Right renal cortex interstitium (tissue), 3 donors: Measurements from ENCODE around the gene WDR77. TPM values are rescaled to one million over a fixed set of nuclear protein-coding genes. Genes with fewer than 3 reads are reported as not detected.
A peak's percentile ranks its signal among the peaks of the same experiment; 100 is the strongest.

Experiments used
- DNase-seq, 3 donors: peaks; one replicate each; pipeline ENCODE4 v3.0.0-alpha.2; 2013; ENCODE audit warnings: low read depth in 3 of 3, low spot score in 2 of 3
- polyA plus RNA-seq, 3 donors: library from polyadenylated mRNA; unstranded; fragments of 120-200 nt; gene quantifications; one replicate each; pipeline ENCODE4 v1.2.1, GENCODE V29; 2013; ENCODE audit not compliant: insufficient read length in 3 of 3

Gene WDR77
- polyA plus RNA-seq, 3 donors: 41.3 to 45.4 (median 42.1) TPM

DNA sequence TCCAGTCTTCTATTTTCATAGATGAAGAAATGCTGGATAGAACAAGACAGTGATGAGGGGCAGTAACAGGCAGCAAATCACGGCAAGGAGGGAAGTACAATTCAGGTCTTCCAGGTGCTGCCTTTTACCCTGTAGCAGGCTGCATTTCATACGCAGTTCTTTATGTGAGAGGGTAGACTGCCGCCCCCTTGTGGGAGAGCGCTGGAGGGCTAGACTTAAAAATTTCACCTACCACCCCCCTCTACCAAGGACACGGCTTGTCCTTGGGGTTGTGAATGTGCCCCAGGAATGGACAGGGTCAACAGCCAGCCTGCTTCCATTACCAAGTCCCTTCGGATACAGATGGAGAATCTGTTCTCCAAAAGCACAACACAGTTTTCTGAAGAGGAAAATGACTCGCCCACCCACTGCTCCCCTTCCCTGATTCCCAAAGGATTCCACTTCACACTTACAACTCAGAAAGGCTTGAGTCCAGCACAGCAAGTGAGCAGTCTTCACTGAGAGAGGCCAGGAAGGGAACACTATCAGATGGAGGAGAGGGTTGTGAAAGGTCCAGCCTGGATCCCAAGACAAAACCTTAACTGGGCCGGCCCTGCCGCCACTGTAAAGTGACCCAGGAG lies 7.4 kb downstream of the WDR77 start:
- no peak for DNase-seq

DNA sequence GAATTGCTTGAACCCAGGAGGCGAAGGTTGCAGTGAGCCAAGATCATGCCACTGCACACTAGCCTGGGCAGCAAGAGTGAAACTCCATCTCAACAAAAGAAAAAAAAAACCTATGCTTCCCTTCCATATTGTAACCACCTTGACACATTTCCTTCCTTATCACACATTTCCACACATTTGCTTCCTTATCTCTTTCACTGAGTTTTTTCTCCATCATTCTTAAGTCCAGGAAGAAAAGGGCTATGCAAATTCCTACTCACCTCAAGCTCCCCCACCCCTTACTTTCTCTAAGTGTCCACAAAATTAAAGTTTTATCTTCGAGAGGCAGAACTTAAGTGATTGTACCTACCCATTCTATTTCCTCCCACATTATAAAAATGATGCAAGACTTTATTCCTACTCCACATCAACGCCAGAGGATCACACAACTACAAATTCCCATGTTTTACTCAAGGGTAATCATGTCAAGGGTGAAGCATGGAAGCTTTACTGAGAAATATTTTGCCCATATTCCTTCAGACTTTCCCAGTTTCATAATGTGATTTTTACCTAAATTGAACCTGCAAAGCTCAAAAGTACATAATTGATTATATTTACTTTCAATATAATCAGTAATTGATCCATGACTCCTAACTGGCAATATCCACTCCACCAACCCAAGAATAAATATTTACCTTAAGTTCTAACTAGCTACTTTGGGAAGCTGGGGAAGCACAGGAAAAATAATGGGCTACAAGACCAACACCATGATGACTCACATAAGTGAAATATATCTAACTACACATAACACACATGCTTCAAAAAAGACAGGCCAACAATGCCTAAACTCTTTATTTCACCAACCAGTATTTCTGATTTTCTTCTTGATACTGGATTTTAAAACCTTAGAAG lies 9.3 kb downstream of the WDR77 start:
- DNase-seq: no peak

DNA sequence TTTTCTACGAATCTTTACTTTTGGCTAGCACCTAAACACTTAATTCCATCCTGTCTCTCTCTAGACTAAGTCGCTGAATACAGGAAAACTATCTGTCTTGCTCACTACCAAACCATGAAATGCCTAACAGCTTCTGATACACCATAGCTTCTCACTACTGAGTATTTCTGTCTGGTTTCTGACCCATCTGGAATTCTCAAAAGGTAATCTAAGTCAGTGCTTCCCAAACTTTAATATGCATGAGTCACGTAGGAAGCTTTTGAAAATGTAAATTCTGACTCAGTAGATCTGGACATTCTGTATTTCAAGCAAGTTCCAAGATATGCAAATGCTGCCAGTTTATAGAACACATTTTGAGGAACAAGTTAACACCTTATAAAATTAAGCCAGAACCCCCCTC lies 12.3 kb downstream of the WDR77 start:
- DNase-seq: no peak

DNA sequence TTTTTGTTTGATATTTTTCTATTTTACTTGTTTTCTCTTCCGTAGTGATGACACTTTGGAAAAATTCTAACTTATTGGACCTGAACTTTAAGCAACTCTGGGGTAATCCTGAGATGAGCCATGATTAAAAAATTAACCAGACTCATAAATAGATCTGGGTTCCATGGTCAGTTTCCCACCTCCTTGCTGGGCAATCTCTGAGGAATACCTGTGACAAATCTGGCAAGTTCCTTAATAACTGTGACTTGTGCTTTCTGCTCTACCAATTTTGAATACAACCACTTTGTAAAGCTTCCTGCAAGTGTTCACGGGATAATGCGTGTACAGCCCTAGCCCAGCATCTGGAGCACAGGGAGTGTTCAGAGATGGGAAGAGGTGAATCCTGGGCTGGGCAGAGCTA lies 24.8 kb downstream of the WDR77 start:
- DNase-seq: no peak

DNA sequence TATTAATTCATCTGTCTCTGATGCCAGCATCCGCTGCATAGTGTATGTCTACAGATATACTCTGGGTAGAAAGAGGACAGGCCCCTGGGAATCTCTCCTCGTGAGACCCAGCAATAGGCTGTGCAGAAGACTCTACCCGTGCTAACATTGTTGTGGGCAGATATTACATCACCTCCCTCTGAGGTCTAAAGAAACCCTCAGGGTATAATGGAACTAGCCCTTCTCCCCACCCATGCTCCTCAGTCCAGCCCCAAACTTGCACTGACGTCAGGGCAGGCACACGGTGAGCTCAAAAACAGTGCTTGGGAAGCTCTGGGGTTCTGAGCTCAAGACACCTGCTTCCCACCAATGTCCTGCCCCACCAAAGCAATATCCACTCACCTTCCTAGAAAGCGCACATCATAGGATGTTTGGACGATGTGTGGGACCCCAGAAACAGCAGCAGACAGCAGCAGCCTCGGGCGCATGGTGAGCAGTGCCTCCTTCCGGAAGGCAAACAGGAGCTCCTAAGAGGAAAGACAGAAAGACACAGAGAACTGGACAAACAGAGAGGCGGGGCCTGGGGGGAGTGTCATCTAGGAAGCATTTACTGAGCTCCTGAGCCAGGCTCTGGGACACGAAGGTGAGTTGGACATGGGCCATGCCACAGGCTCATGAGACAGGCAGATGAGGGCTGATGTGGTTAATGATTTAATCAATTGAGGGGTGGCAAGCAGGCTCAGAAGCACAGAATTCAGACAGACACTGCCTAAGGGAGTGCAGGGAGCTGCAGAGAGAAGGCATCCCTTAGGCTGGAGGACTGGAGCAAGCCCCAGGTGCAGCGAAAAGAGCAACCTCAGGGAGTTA lies 26.3 kb downstream of the WDR77 start:
- DNase-seq: no peak

DNA sequence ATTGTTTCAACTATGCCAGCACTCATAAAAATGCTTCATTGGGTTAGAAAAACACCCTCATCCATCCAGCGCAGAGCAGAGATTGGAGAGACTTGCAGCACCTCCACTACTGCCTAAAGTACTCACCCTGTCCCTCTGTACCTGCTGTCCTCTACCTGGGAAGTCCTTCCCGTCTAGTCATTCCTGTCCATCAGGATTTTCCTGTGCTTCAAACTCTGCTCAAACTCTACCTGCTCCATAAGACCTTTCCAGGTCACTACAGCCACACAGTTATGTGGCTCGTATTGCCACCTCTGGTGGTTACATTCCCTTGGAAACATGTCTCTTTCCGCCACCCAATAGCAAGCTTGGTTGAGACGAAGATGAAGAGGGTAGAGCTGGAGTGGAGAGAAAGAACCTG lies 28.7 kb downstream of the WDR77 start:
- DNase-seq: no peak

DNA sequence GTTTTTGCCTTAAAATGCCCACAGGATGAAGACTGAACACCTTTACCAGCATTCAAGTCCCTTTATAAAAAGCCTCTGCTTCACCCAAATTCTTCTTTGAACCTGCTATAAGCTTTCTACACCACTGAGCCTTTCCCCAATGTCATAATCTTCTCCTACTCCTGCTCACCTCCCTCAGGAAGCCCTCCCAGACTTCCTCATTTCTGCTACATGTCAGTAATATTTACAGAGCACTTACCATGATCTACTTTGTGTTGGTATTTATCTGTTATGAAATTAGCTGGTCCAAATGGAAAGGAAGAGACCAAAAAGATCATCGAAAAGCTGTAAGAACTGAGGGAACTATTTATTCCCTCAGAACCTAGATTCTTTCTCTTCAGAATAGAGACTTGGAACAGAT lies 30.0 kb downstream of the WDR77 start:
- no peak for DNase-seq

DNA sequence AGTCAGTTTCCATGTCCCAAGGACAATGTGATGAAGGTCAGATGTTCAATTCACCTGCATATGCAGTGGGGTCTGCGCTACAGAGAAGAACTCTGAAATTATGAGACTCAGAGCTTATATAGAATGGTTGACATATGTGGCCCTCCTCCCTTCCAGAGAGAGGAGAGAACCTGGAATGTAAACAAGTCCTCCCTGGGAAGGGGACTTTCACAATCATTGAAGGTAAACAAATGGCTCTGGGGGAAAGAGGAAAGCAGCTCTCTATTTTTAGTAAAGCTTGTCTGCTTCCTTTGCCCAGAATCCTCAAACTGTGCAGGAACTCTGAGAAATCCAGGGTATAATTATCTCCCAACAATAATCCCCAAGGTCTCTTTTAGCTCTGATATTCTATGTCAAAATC lies 31.3 kb downstream of the WDR77 start:
- no peak for DNase-seq

DNA sequence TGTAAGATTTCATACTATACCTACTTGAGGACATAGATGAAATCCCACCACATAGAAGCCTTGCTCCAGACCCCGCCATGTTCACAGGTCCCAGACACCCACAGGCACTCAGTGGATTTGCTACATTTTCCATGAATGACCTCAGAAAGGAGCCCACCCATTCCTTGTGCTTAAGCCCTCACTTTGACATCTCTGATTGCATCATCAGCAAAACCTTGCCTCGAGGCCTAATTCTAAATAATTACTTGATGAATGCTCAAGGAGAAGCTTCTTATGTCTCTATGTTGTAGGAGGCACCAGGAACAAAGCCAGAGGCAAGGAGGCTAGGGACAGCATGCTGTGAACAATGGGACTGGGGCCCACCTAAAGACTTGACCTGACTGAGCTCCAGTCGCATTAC lies 33.6 kb downstream of the WDR77 start:
- no peak for DNase-seq

DNA sequence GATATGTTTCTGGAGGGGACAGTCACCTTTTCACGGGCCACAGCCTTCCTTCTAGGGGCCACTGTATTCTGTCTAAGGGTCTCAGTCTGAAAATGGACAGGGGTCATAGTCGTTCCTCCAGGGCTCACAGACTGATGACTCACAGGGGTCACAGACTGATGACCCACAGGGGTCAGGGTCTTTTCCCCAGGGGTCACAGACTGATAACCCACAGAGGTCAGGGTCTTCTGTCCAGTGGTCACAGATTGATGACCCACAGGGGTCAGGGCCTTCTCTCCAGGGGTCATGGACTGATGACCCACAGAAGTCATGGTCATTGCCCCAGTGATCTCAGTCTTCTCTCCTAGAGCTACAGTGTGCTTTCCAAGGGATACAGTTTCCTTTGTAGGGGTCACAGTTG lies 34.3 kb downstream of the WDR77 start:
- no peak for DNase-seq

DNA sequence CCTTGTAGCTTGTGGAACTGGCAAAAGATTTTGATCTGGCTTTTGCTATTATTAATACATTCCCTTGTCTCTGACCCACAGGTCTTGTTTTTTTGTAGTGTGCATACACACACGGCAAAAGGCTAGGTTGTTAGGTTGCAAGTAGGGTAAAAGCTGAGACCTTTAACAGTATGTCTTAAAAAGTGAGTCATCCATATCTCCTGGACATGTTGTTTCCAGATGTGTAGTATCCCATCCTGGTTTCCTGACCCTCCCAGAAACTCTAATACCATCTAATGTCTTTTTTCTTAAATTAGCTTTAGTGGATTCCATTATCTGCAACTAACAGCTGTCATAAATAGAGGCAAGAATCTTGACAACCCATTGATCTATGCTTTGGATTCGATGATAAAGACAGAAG lies 36.2 kb downstream of the WDR77 start:
- DNase-seq: no peak

DNA sequence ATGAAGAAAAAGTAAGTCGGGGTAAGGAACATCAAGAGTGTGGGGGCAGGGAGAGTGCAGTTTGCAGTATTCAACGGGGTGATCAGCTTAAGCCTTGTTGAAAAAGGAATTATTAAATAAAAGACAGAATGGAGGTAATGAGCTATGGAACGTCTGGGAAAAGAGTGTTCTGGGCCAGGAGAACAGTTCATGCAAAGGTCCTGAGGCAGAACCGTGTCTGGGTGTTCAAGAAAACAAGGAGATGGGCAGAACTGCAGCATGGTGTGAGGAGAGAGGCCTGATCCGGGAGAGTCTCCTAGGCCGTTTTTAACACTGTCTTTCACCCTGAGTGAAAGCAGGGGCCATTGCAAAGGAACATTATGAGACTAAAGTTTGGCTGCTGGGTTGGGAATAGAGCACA lies 41.8 kb downstream of the WDR77 start:
- no peak for DNase-seq

DNA sequence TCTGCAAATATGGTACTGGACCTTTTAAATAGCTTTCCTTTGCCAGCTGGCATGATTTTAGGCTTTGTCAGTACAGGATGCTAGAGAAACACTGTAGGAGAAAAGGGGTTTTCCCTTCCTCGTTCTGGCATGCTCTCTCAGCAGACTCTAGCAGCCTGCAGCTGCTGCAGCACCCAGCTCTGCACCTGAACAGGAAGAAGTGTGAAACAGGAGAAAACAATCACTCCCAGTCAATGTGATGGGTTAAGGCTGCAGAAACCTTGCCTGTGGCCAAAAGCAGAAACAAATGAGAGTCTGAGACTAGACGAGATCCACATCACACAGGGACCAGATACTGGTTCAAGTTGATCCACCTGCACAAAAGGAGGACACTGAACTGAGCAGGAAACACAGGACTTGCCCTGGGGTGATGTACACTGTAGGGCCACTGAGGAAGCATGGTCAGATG lies 42.7 kb downstream of the WDR77 start:
- no peak for DNase-seq

DNA sequence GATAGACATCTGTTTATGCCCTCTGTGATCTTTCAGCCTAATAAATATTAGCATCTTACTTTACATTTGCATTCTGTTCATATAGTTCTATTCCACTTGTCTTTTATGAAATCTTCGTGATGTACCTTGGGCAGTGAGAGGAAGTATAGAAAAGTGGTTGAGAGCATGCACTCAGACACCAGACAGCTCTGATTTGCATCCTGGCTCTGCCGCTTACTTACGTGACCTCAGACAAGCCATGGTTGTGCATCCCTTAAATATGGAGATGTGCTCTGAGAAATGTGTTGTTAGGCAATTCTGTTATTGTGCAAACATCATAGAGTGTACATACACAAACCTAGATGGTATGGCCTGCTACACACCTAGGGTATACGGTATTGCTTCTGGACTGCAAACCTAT lies 44.5 kb downstream of the WDR77 start:
- no peak for DNase-seq

DNA sequence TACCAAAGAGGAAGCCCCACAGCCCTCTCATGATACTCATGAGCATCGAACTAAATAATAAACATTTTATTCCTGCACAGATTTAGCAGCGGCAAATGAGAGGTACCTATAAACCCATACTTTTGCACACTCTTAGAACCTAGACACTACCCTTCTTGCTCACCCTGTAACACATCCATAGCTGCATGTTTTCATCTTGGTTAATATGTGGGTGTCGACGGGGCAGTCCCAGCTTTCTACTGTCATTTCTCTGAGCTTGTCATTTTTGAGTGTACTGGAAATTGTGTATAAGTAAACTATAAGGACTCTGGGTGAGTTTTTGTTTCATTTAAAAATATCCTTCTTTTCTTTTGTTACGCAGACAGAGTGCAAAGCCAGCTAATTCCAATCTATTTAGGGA lies 47.0 kb downstream of the WDR77 start:
- no peak for DNase-seq

DNA sequence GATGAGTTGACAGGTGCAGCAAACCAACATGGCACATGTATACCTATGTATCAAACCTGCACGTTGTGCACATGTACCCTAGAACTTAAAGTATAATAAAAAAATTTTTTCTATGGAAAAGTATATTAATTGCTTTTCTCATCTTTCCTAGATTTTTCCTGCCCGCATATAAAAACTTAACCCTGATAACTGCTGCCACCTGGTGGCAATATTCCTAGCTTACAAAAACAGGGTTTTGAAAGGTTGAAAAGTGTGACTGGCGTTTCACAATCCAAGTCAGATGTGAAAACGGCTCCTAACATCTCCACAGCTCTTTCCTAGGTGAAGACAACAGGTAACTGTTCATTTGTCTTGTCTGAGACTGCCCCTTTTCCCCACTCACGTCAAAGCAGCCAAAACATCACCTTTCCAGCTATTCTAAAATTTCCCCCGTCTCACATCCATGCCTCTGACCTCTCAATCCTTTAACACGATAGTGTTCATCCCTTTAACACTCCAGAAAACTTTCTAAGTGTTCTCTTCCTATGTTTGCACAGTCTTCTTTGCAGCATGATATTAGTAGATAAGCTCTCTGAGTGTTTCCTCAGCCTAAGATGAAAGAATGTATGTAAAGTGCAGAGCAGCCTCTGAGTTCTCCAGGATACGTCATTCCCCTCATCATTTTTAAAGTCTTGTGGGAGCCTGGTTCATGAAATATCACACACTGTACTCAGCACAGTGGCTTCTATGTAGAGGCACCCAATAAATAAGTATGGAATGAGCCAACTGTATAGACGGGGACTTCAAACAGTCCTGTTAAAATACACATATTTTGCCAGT lies 49.1 kb downstream of the WDR77 start:
- peak in 1 of 3 donors; percentile 12 for DNase-seq

DNA sequence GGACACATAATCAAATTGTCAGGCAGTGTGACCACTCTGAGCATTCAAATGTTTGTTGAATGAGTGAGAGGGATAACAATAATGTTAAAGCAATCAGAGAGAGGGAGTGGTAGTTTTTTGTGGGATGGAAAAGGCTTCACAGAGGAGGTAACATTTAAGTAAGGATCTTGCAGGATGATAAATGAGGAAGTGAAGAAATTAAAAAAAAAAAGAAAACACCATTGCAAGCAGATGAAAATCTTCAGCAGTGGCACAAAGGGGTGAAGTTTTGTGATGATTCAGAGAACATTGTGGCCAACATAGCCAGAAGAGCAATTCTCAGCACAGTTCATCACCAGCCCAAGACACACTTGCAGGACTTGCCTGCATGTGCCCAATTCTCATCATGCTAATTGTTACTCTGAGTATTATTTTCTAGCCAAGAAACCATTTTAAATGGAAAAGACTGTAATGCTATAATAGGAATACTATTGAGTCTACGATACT lies 56.6 kb downstream of the WDR77 start:
- no peak for DNase-seq

DNA sequence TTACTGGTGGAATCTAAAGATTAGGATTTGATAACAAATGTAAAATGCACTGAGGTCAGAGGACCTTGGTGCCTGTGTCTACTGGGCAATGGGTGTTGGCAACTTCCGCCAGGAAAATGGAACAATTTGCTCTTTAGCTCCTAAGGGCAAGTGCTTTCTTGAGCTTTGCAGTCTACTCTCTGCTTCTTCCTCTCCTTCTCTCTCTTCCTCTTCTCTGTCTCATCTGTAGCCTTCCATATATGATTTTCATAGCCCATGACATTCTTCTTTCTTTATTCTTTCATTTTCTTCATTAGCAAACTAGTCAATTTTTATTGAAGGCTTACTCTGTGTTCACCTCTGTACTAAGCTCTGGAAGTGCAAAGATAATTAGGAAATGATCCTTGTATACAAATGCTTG lies 57.0 kb downstream of the WDR77 start:
- no peak for DNase-seq
